GM23338 (cell line): Measurements from ENCODE around the gene HEXD. TPM values are rescaled to one million over a fixed set of nuclear protein-coding genes. Genes with fewer than 3 reads are reported as not detected.

Source experiments
- ATAC-seq: fragments of 200-7000 bp; cut with Tn5 transposase; 3 replicates; pipeline ENCODE4 v1.9.1; 2020
- DNase-seq: peaks from one replicate; pipeline ENCODE4 v3.0.0-alpha.2; 2015; ENCODE audit warnings: low spot score
- H2AFZ ChIP-seq: fragments of 200-600 bp; sonication (generic); 2 replicates; pipeline ENCODE4 v1.8.0; 2016; ENCODE audit warnings: antibody characterized with exemption, mild to moderate bottlenecking, moderate library complexity
- H3F3A ChIP-seq: fragments of 200-600 bp; sonication (generic); replicated peaks from 2 replicates; pipeline ENCODE4 v1.8.0; 2017; ENCODE audit warnings: antibody characterized with exemption, mixed run types, low read depth
- H3K27ac ChIP-seq: fragments of 200-600 bp; sonication (generic); 2 replicates; pipeline ENCODE4 v1.6.1; 2016; ENCODE audit warnings: low read depth
- H3K27me3 ChIP-seq: fragments of 200-600 bp; sonication (generic); 2 replicates; pipeline ENCODE4 v1.8.0; 2016; ENCODE audit warnings: mild to moderate bottlenecking, mixed run types, moderate library complexity; ENCODE audit not compliant: insufficient read depth
- H3K36me3 ChIP-seq: fragments of 200-600 bp; sonication (generic); 2 replicates; pipeline ENCODE4 v1.8.0; 2016; ENCODE audit warnings: mild to moderate bottlenecking; ENCODE audit not compliant: insufficient read depth
- H3K4me1 ChIP-seq: fragments of 200-600 bp; sonication (generic); 2 replicates; pipeline ENCODE4 v1.8.0; 2016; ENCODE audit warnings: mild to moderate bottlenecking, moderate library complexity; ENCODE audit not compliant: insufficient read depth
- H3K4me2 ChIP-seq: fragments of 200-600 bp; sonication (generic); 2 replicates; pipeline ENCODE4 v1.7.1; 2017; ENCODE audit warnings: mixed run types
- H3K4me3 ChIP-seq: fragments of 200-600 bp; sonication (generic); 2 replicates; pipeline ENCODE4 v1.6.1; 2016; ENCODE audit warnings: mixed run types
- H3K79me2 ChIP-seq: fragments of 200-600 bp; sonication (generic); replicated peaks from 2 replicates; pipeline ENCODE4 v1.8.0; 2017; ENCODE audit warnings: mild to moderate bottlenecking; ENCODE audit not compliant: insufficient read depth
- H3K9me2 ChIP-seq: fragments of 200-600 bp; sonication (generic); 2 replicates; pipeline ENCODE4 v1.8.0; 2017; ENCODE audit not compliant: insufficient read depth
- H4K20me1 ChIP-seq: fragments of 200-600 bp; sonication (generic); replicated peaks from 2 replicates; pipeline ENCODE4 v1.8.0; 2017; ENCODE audit warnings: mild to moderate bottlenecking; ENCODE audit not compliant: insufficient read depth
- H3K27ac Mint-ChIP-seq: 2 replicates; pipeline ENCODE4 v1.8.0; 2020; ENCODE audit warnings: inconsistent platforms, mild to moderate bottlenecking, moderate library complexity, mixed read lengths
- H3K27me3 Mint-ChIP-seq: 3 replicates; pipeline ENCODE4 v1.8.0; 2022; ENCODE audit warnings: low read depth, mild to moderate bottlenecking, moderate library complexity, mixed read lengths, inconsistent platforms; ENCODE audit not compliant: insufficient read depth, poor library complexity
- H3K36me3 Mint-ChIP-seq: 3 replicates; pipeline ENCODE4 v1.8.0; 2021; ENCODE audit warnings: low read depth, mild to moderate bottlenecking, inconsistent platforms, moderate library complexity, mixed read lengths
- H3K4me1 Mint-ChIP-seq: 3 replicates; pipeline ENCODE4 v1.8.0; 2020; ENCODE audit warnings: mild to moderate bottlenecking, inconsistent platforms, mixed read lengths
- H3K4me3 Mint-ChIP-seq: 3 replicates; pipeline ENCODE4 v1.8.0; 2021; ENCODE audit warnings: moderate library complexity, mild to moderate bottlenecking, inconsistent platforms, mixed read lengths
- H3K9me3 Mint-ChIP-seq: 3 replicates; pipeline ENCODE4 v1.8.0; 2020; ENCODE audit warnings: moderate library complexity, mild to moderate bottlenecking, inconsistent platforms, mixed read lengths
- CREB1 ChIP-seq: fragments of 250-450 bp; sonication (Bioruptor Pico); IDR thresholded peaks from 2 replicates; pipeline ENCODE4 v1.5.0; 2020; ENCODE audit warnings: low read depth, mild to moderate bottlenecking, moderate library complexity
- CTCF ChIP-seq, 2 experiments: fragments of 200-600 bp in 1 of 2; sonication (generic) in 1 of 2; conservative IDR thresholded peaks; 2 replicates each; pipeline versions ENCODE4 v1.5.1 to v1.6.1; 2016 to 2017; ENCODE audit warnings: antibody characterized with exemption in 2 of 2, low read depth in 2 of 2, mild to moderate bottlenecking in 2 of 2, moderate library complexity in 1 of 2
- ETS1 ChIP-seq: IDR thresholded peaks from 2 replicates; pipeline ENCODE4 v1.6.1; 2016; ENCODE audit warnings: antibody characterized with exemption
- EZH2 ChIP-seq: fragments of 200-600 bp; sonication (generic); IDR thresholded peaks from one replicate; pipeline ENCODE4 v1.8.0; 2017; ENCODE audit warnings: antibody characterized with exemption, mild to moderate bottlenecking, low read depth; ENCODE audit not compliant: unreplicated experiment
- EZH2phosphoT487 ChIP-seq: fragments of 200-600 bp; sonication (generic); IDR thresholded peaks from one replicate; pipeline ENCODE4 v1.8.1; 2018; ENCODE audit warnings: antibody characterized with exemption; ENCODE audit not compliant: unreplicated experiment
- JUNB ChIP-seq: IDR thresholded peaks from one replicate; pipeline ENCODE4 v1.6.1; 2016; ENCODE audit warnings: antibody characterized with exemption; ENCODE audit not compliant: unreplicated experiment
- NANOG ChIP-seq: IDR thresholded peaks from 2 replicates; pipeline ENCODE4 v1.6.1; 2016; ENCODE audit warnings: antibody characterized with exemption, borderline replicate concordance
- POLR2AphosphoS5 ChIP-seq: IDR thresholded peaks from 2 replicates; pipeline ENCODE4 v1.6.1; 2016; ENCODE audit warnings: antibody characterized with exemption, low read depth
- REST ChIP-seq: IDR thresholded peaks from one replicate; pipeline ENCODE4 v1.6.1; 2018; ENCODE audit warnings: antibody characterized with exemption; ENCODE audit not compliant: unreplicated experiment
- STAT1 ChIP-seq: IDR thresholded peaks from one replicate; pipeline ENCODE4 v1.6.1; 2016; ENCODE audit warnings: antibody characterized with exemption; ENCODE audit not compliant: unreplicated experiment
- ZNF114 ChIP-seq: fragments of 250-450 bp; sonication (Bioruptor Pico); IDR thresholded peaks from 2 replicates; pipeline ENCODE4 v1.5.0; 2020; ENCODE audit warnings: mild to moderate bottlenecking, moderate library complexity
- ZNF331 ChIP-seq: fragments of 250-450 bp; sonication (Bioruptor Pico); IDR thresholded peaks from 2 replicates; pipeline ENCODE4 v1.5.0; 2020; ENCODE audit warnings: low read depth, mild to moderate bottlenecking, moderate library complexity
- ZNF462 ChIP-seq: fragments of 250-450 bp; sonication (Bioruptor Pico); IDR thresholded peaks from 2 replicates; pipeline ENCODE4 v1.5.0; 2020; ENCODE audit warnings: mild to moderate bottlenecking, moderate library complexity
- polyA plus RNA-seq: library from polyadenylated mRNA; unstranded; fragments of >200 nt; fragmentation: Nextera tagmentation; extraction: Ambion mirVana; gene quantifications from 2 replicates; pipeline ENCODE4 v1.2.1, GENCODE V29; 2016
- total RNA-seq: library from RNA; depleted of rRNA; stranded (reverse); fragments of >200 nt; shearing (Covaris generic); gene quantifications from 2 replicates; pipeline ENCODE4 v1.2.3, GENCODE V29; 2014

Gene HEXD
- total and polyA plus RNA-seq, 2 experiments from 2014 or later: 11.9 to 31.1 TPM

GRCh38 chr17:82438401-82439193 lies 20.4 kb downstream of the HEXD start:
- Histone ChIP-seq H4K20me1 (no peaks in the 10 kb centered on the region; the same call in 1 of the 2 replicates), H3F3A (0 out of 2 replicates have a peak, but pooled peaks cover 3% of the 10 kb centered on the region), H3K27me3 (no peaks in the 10 kb centered on the region), H3K4me3 (no peak overlapping the region), H3K36me3 (no peaks in the 10 kb centered on the region), H3K9me2 (no peaks in the 10 kb centered on the region), H2AFZ (no peak overlapping the region), H3K27ac (no peak overlapping the region), H3K4me2 (no peak overlapping the region), H3K79me2 (no peaks in the 10 kb centered on the region), H3K4me1 (peaks cover 5% of the 10 kb centered on the region)
- Mint-ChIP-seq H3K27ac (no peak overlapping the region), H3K4me1 (peaks cover 18% of the 10 kb centered on the region), H3K9me3 (no peaks in the 10 kb centered on the region), H3K36me3 (peaks cover 13% of the 10 kb centered on the region), H3K4me3 (no peak overlapping the region), H3K27me3 (peaks cover 21% of the 10 kb centered on the region)
- no peak for ATAC-seq
- DNase-seq: no peak
- no peak for TF ChIP-seq ZNF462 (CRISPR knock-in tag)
- no peak for TF ChIP-seq POLR2AphosphoS5
- TF ChIP-seq ETS1: no peak
- no peak for TF ChIP-seq CREB1 (CRISPR knock-in tag)
- TF ChIP-seq EZH2phosphoT487: no peak
- no peak for TF ChIP-seq EZH2
- TF ChIP-seq ZNF114 (CRISPR knock-in tag): no peak
- no peak for TF ChIP-seq REST
- TF ChIP-seq ZNF331 (CRISPR knock-in tag): no peak
- no peak for TF ChIP-seq NANOG
- TF ChIP-seq CTCF (conservative IDR thresholded peaks at IDR 0.05; ENCODE audit: low read depth in 2 of 2): no peak
- no peak for TF ChIP-seq STAT1
- TF ChIP-seq JUNB: no peak
